Hepatocyte (in vitro differentiated cells): ENCODE results near the gene RAX.

Experiments used
- CTCF ChIP-seq: fragments of 200-600 bp; sonication (generic); IDR thresholded peaks from 2 replicates; pipeline ENCODE4 v1.5.1; 2016; ENCODE audit warnings: antibody characterized with exemption, mild to moderate bottlenecking; ENCODE audit not compliant: poor library complexity
- EZH2 ChIP-seq: fragments of 200-600 bp; sonication (generic); IDR thresholded peaks from 2 replicates; pipeline ENCODE4 v1.6.1; 2016; ENCODE audit warnings: antibody characterized with exemption, mild to moderate bottlenecking, borderline replicate concordance
- EZH2phosphoT487 ChIP-seq: fragments of 200-600 bp; sonication (generic); IDR thresholded peaks from one replicate; pipeline ENCODE4 v1.6.1; 2018; ENCODE audit warnings: antibody characterized with exemption, mild to moderate bottlenecking, low read depth, moderate library complexity; ENCODE audit not compliant: unreplicated experiment, severe bottlenecking

GRCh38 chr18:59303656-59304195 is 30.5 kb upstream of the RAX start:
- TF ChIP-seq CTCF (no peak), EZH2 (no peak), EZH2phosphoT487 (no peak)
